H1 (cell line): Measurements from ENCODE around the gene LRFN3. TPM values are rescaled to one million over a fixed set of nuclear protein-coding genes. Genes with fewer than 3 reads are reported as not detected.

Experiments
- CTCF ChIA-PET: fragments of 300-600 bp; sonication (Branson Sonifier 250); formaldehyde crosslinking; loops from one replicate; lab custom pipeline; 2021; ENCODE audit not compliant: partially characterized antibody; lab: Charles Lee
- POLR2A ChIA-PET: fragments of 300-600 bp; sonication (Branson Sonifier 250); formaldehyde crosslinking; loops from one replicate; lab custom pipeline; 2021; ENCODE audit warnings: inconsistent platforms; ENCODE audit not compliant: partially characterized antibody; lab: Charles Lee
- DNase-seq, 2 experiments: peaks; one replicate each; pipeline versions ENCODE4 v3.0.0 to v3.0.0-alpha.2; 2010 to 2022; ENCODE audit warnings: low spot score in 2 of 2, low read depth in 1 of 2, mixed read lengths in 1 of 2
- FAIRE-seq: peaks from 2 replicates; lab custom pipeline; 2011; peaks lifted over from hg19 to GRCh38; lab: Jason Lieb, UNC
- H2AFZ ChIP-seq: 2 replicates; pipeline ENCODE4 v1.8.1; 2012; ENCODE audit warnings: low read length, inconsistent platforms
- H2AK5ac ChIP-seq: 2 replicates; pipeline ENCODE4 v1.6.1; 2013; ENCODE audit warnings: low read depth, low read length
- H2BK120ac ChIP-seq: replicated peaks from 2 replicates; pipeline ENCODE3; 2013; ENCODE audit warnings: low read depth, low read length, inconsistent platforms
- H2BK12ac ChIP-seq: 2 replicates; pipeline ENCODE4 v1.6.1; 2013; ENCODE audit warnings: low read depth, low read length
- H2BK15ac ChIP-seq: 2 replicates; pipeline ENCODE4 v1.6.1; 2013; ENCODE audit warnings: low read length
- H2BK20ac ChIP-seq: 2 replicates; pipeline ENCODE4 v1.6.1; 2013; ENCODE audit warnings: low read length
- H2BK5ac ChIP-seq: 2 replicates; pipeline ENCODE4 v1.6.1; 2013; ENCODE audit warnings: low read depth, low read length
- H3K14ac ChIP-seq: 2 replicates; pipeline ENCODE4 v1.6.1; 2013; ENCODE audit warnings: inconsistent platforms; ENCODE audit not compliant: insufficient read length
- H3K18ac ChIP-seq: 2 replicates; pipeline ENCODE4 v1.6.1; 2013; ENCODE audit warnings: low read length; ENCODE audit errors: extremely low read depth
- H3K23ac ChIP-seq: 2 replicates; pipeline ENCODE4 v1.6.1; 2013; ENCODE audit warnings: inconsistent platforms; ENCODE audit not compliant: insufficient read length
- H3K23me2 ChIP-seq: 2 replicates; pipeline ENCODE4 v1.6.1; 2013; ENCODE audit warnings: low read depth, low read length
- H3K27ac ChIP-seq: 2 replicates; pipeline ENCODE4 v1.6.1; 2011; ENCODE audit warnings: low read depth, low read length, inconsistent platforms
- H3K27me3 ChIP-seq, 4 experiments: replicated peaks in 1 of 4; 1 replicate in 1 of 4; 2 replicates in 3 of 4; pipeline versions ENCODE4 v1.6.1 to v1.8.1; 2011 to 2013; ENCODE audit warnings: low read length in 3 of 4, mild to moderate bottlenecking in 3 of 4, inconsistent platforms in 2 of 4, mixed read lengths in 2 of 4, moderate library complexity in 1 of 4; ENCODE audit not compliant: control insufficient read depth in 3 of 4, insufficient read depth in 3 of 4; ENCODE audit errors: extremely low read depth in 1 of 4
- H3K36me3 ChIP-seq, 4 experiments: 2 replicates each; pipeline versions ENCODE4 v1.6.1 to v1.8.1; 2011 to 2013; ENCODE audit warnings: mild to moderate bottlenecking in 4 of 4, low read length in 3 of 4, moderate library complexity in 2 of 4, control low read depth in 1 of 4, inconsistent platforms in 1 of 4; ENCODE audit not compliant: insufficient read depth in 4 of 4, control insufficient read depth in 2 of 4
- H3K4ac ChIP-seq: replicated peaks from 2 replicates; pipeline ENCODE3; 2013; ENCODE audit warnings: low read length, low read depth, mixed read lengths, inconsistent platforms; ENCODE audit not compliant: insufficient read length
- H3K4me1 ChIP-seq, 4 experiments: replicated peaks in 1 of 4; 1 replicate in 1 of 4; 2 replicates in 3 of 4; pipeline versions ENCODE4 v1.6.1 to v1.8.1; 2011 to 2013; ENCODE audit warnings: low read length in 3 of 4, inconsistent platforms in 2 of 4, mixed read lengths in 1 of 4; ENCODE audit not compliant: insufficient read depth in 4 of 4, control insufficient read depth in 3 of 4
- H3K4me2 ChIP-seq, 2 experiments: 2 replicates each; pipeline versions ENCODE4 v1.6.1 to v1.8.1; 2011 to 2013; ENCODE audit warnings: low read depth in 2 of 2, low read length in 2 of 2, control low read depth in 1 of 2, inconsistent platforms in 1 of 2, mild to moderate bottlenecking in 1 of 2; ENCODE audit not compliant: insufficient read depth in 1 of 2
- H3K4me3 ChIP-seq, 4 experiments: fragments of 200-600, 300-600 bp in 1 of 4; sonication (generic), shearing (Covaris generic), sonication (Bioruptor Twin) in 1 of 4; 2 replicates each; pipeline versions ENCODE4 v1.5.1 to v1.8.1; 2011 to 2016; ENCODE audit warnings: low read length in 4 of 4, low read depth in 3 of 4, control low read depth in 2 of 4, inconsistent platforms in 2 of 4, mild to moderate bottlenecking in 2 of 4, mixed read lengths in 1 of 4, moderate library complexity in 1 of 4; ENCODE audit not compliant: insufficient read depth in 2 of 4; ENCODE audit errors: extremely low read depth in 1 of 4
- H3K56ac ChIP-seq: replicated peaks from 2 replicates; pipeline ENCODE3; 2013; ENCODE audit warnings: low read depth, mild to moderate bottlenecking, mixed read lengths, low read length, inconsistent platforms; ENCODE audit not compliant: insufficient read length
- H3K79me1 ChIP-seq: 2 replicates; pipeline ENCODE4 v1.6.1; 2013; ENCODE audit warnings: low read depth, low read length, control low read depth
- H3K79me2 ChIP-seq, 2 experiments: 2 replicates each; pipeline versions ENCODE4 v1.6.1 to v1.8.1; 2012 to 2013; ENCODE audit warnings: low read length in 2 of 2, mild to moderate bottlenecking in 2 of 2, inconsistent platforms in 1 of 2; ENCODE audit not compliant: insufficient read depth in 2 of 2, control insufficient read depth in 1 of 2
- H3K9ac ChIP-seq, 4 experiments: replicated peaks in 1 of 4; 1 replicate in 1 of 4; 2 replicates in 3 of 4; pipeline versions ENCODE4 v1.6.1 to v1.8.1; 2011 to 2013; ENCODE audit warnings: low read depth in 3 of 4, low read length in 3 of 4, control low read depth in 2 of 4, mild to moderate bottlenecking in 2 of 4, moderate library complexity in 2 of 4, inconsistent platforms in 1 of 4; ENCODE audit errors: extremely low read depth in 1 of 4
- H3K9me3 ChIP-seq, 2 experiments: 2 replicates each; pipeline versions ENCODE4 v1.6.1 to v1.8.1; 2012 to 2013; ENCODE audit warnings: mild to moderate bottlenecking in 2 of 2, moderate library complexity in 2 of 2, control low read depth in 1 of 2, inconsistent platforms in 1 of 2, low read depth in 1 of 2, low read length in 1 of 2, mixed read lengths in 1 of 2; ENCODE audit not compliant: insufficient read depth in 2 of 2
- H4K20me1 ChIP-seq, 2 experiments: replicated peaks in 1 of 2; 2 replicates each; pipeline versions ENCODE3 to v1.8.1; 2011 to 2013; ENCODE audit warnings: inconsistent platforms in 2 of 2, low read length in 2 of 2, mild to moderate bottlenecking in 1 of 2; ENCODE audit not compliant: insufficient read depth in 2 of 2, control insufficient read depth in 1 of 2
- H4K5ac ChIP-seq: 2 replicates; pipeline ENCODE4 v1.6.1; 2013; ENCODE audit warnings: low read length, low read depth, mixed read lengths, inconsistent platforms; ENCODE audit not compliant: insufficient read length
- H4K8ac ChIP-seq: 2 replicates; pipeline ENCODE4 v1.8.0; 2013; ENCODE audit warnings: mild to moderate bottlenecking, moderate library complexity, low read length, inconsistent platforms; ENCODE audit not compliant: insufficient read depth; ENCODE audit errors: extremely low read depth
- H4K91ac ChIP-seq: replicated peaks from 2 replicates; pipeline ENCODE3; 2013; ENCODE audit warnings: low read length, mixed read lengths, inconsistent platforms; ENCODE audit not compliant: insufficient read length
- BCL11A ChIP-seq, 2 experiments: IDR thresholded peaks; one replicate each; pipeline ENCODE4 v1.6.1; 2011; ENCODE audit warnings: low read depth in 2 of 2, low read length in 2 of 2, mild to moderate bottlenecking in 2 of 2
- CEBPB ChIP-seq: IDR thresholded peaks from 2 replicates; pipeline ENCODE4 v1.6.1; 2012; ENCODE audit warnings: low read depth, low read length
- EP300 ChIP-seq, 2 experiments: IDR thresholded peaks; 1 replicate in 1 of 2; 2 replicates in 1 of 2; pipeline ENCODE4 v1.6.1; 2011 to 2012; ENCODE audit warnings: low read depth in 2 of 2, low read length in 2 of 2, mild to moderate bottlenecking in 2 of 2, borderline replicate concordance in 1 of 2, inconsistent platforms in 1 of 2, moderate library complexity in 1 of 2
- GABPA ChIP-seq: IDR thresholded peaks from 2 replicates; pipeline ENCODE4 v1.6.1; 2011; ENCODE audit warnings: mild to moderate bottlenecking, low read length, moderate library complexity, borderline replicate concordance; ENCODE audit not compliant: insufficient read depth
- GTF2F1 ChIP-seq: IDR thresholded peaks from 2 replicates; pipeline ENCODE4 v1.6.1; 2012; ENCODE audit warnings: low read depth, low read length, improper control_type of control experiment, borderline replicate concordance
- HDAC6 ChIP-seq: IDR thresholded peaks from one replicate; pipeline ENCODE4 v1.7.1; 2012; ENCODE audit warnings: low read depth, mild to moderate bottlenecking, inconsistent platforms, low read length, moderate library complexity
- RAD21 ChIP-seq, 2 experiments: IDR thresholded peaks in 1 of 2; conservative IDR thresholded peaks in 1 of 2; 2 replicates each; pipeline ENCODE4 v1.6.1; 2011; ENCODE audit warnings: low read depth in 2 of 2, low read length in 2 of 2, improper control_type of control experiment in 1 of 2, inconsistent platforms in 1 of 2, mild to moderate bottlenecking in 1 of 2, moderate library complexity in 1 of 2
- SIN3A ChIP-seq, 2 experiments: IDR thresholded peaks in 1 of 2; conservative IDR thresholded peaks in 1 of 2; 2 replicates each; pipeline ENCODE4 v1.6.1; 2011 to 2012; ENCODE audit warnings: low read length in 2 of 2, improper control_type of control experiment in 1 of 2, low read depth in 1 of 2, mild to moderate bottlenecking in 1 of 2
- WGBS, 2 experiments: shearing (Covaris generic) in 1 of 2; methylation state at CpG; one replicate each; pipeline versions ENCODE4 v1.1.6 to v1.1.7; 2013 to 2015; ENCODE audit warnings: low lambda C conversion rate in 2 of 2, mixed read lengths in 2 of 2, inconsistent platforms in 1 of 2, low coverage in 1 of 2, missing lambda C conversion rate in 1 of 2; ENCODE audit not compliant: insufficient replicate concordance in 2 of 2, insufficient coverage in 1 of 2, insufficient read length in 1 of 2; ENCODE audit errors: extremely low coverage in 1 of 2, missing lambda C conversion rate in 1 of 2; 5-methylcytosine and 5-hydroxymethylcytosine counted together
- polyA plus RNA-seq, 7 experiments: library from polyadenylated mRNA; depleted of rRNA in 3 of 7; stranded (reverse) in 5 of 7; unstranded in 2 of 7; fragments of >200 nt in 5 of 7; fragments of 200-250 nt in 2 of 7; gene quantifications; 1 replicate in 5 of 7; 2 replicates in 1 of 7; 4 replicates in 1 of 7; pipeline versions ENCODE4 v1.2.1 to v1.2.3, GENCODE V29; 2011 to 2013; ENCODE audit warnings: missing spikeins in 2 of 7, mixed read lengths in 2 of 7
- total RNA-seq: library from RNA; stranded (reverse); fragmentation: NEBNext Ultra II Directional; extraction: Animal tissue kit (Norgen Biotek cat#: 25700); gene quantifications from 2 replicates; pipeline ENCODE4 v1.2.1, GENCODE V29; 2021
- TF ChIP-seq, protein P1 (sequence below): IDR thresholded peaks from 2 replicates; pipeline ENCODE4 v1.6.1; 2011; ENCODE audit warnings: low read length, improper control_type of control experiment

Gene LRFN3
- total and polyA plus RNA-seq, 2 of the 8 experiments (the other 6 are each of a cell fraction or from before 2014, with no cell fraction given): 4.6 to 16.8 TPM

DNA sequence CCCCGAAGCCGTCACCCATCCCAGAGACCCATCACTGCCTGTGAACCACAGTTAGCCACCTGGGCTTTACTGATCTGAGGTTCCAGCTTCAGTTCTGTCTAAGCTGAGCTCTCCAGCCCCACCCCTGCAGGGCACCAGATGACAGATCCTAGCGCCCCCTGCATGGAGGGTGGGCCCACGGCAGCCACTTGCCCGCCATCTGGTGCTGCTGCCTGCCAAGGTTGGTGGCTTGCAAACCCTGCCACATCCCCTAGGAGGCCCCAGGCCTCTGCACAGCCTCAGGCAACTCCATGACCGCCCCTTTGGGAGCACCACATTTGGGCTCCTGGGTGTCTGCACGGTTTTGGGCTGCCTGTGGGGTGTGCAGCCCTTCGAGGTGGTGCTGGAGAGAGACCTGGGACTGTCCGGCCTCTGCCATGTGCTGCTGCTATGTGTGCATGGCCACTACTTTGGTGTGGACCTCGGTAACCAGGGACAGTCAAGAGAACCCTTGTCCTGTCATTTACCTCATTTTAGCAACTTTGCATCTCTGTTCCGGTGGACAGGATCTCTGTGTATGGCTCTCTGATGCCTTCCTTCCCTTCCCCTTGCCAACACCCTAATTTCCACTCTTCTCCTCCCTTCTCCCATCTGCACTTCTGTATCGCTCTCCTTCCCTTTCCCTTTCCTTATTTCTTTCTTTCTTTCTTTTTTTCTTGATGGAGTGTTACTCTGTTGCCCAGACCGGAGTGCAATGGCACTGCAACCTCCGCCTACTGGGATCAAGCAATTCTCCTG is 41.5 kb downstream of the LRFN3 start:
- no peak overlapping the region for H3K18ac ChIP-seq
- H3K4me2 ChIP-seq: no peak overlapping the region
- H3K4me1 ChIP-seq: peaks cover 0 to 6% (median 1%) of the 10 kb centered on the region in 4 experiments; a peak in 6 of 7 replicates
- H2BK15ac ChIP-seq: no peak overlapping the region
- DNase-seq (peak in 1 of 2 experiments; percentile 86), FAIRE-seq (no peak)
- H4K5ac ChIP-seq: no peak overlapping the region
- H3K27me3 ChIP-seq: peaks cover 0 to 2% (median 0%) of the 10 kb centered on the region in 4 experiments; a peak in 1 of 7 replicates
- H2BK120ac ChIP-seq: no peak overlapping the region
- H2BK12ac ChIP-seq: no peak overlapping the region
- peak overlapping the region; percentile 44; the same call in 1 of the 2 replicates for H2AK5ac ChIP-seq
- no peak overlapping the region for H4K8ac ChIP-seq
- H4K91ac ChIP-seq: peak overlapping the region; percentile 22
- ChIA-PET POLR2A (interaction anchor here (0.6 to 1.5 kb wide), 3 partner anchors 13 to 16 kb away, joined by 3 read pairs; no protein-coding TSS in a partner anchor), CTCF (interaction anchor here (0.6 to 5.4 kb wide), 23 partner anchors 9 to 196 kb away, joined by 3 to 47 read pairs (median 4); partner anchors contain the start of gene SDHAF1)
- H3K36me3 ChIP-seq: no peaks in the 10 kb centered on the region
- WGBS, 2 experiments: 60% methylated on average over 13 of the region's 14 CpGs; no CpG with 5 or more reads in 1 of the 2 experiments
- H3K14ac ChIP-seq: no peak overlapping the region
- no peak overlapping the region for H3K4ac ChIP-seq
- H3K9ac ChIP-seq: no peak overlapping the region
- 0 out of 2 replicates have a peak overlapping the region, but pooled peaks have one; percentile 34 for H2BK20ac ChIP-seq
- no peaks in the 10 kb centered on the region for H3K9me3 ChIP-seq
- H4K20me1 ChIP-seq: peaks cover 0 to 5% of the 10 kb centered on the region in 2 experiments
- no peak overlapping the region for H3K27ac ChIP-seq
- no peak overlapping the region for H3K4me3 ChIP-seq
- H3K79me2 ChIP-seq: no peaks in the 10 kb centered on the region
- no peak overlapping the region for H3K56ac ChIP-seq
- H3K23ac ChIP-seq: no peak overlapping the region
- no peak overlapping the region for H2BK5ac ChIP-seq
- no peaks in the 10 kb centered on the region for H3K79me1 ChIP-seq
- no peak overlapping the region for H2AFZ ChIP-seq
- H3K23me2 ChIP-seq: no peaks in the 10 kb centered on the region; the same call in 1 of the 2 replicates
- TF ChIP-seq GABPA (peak; percentile 75; the same call in 1 of the 2 replicates), HDAC6 (no peak), RAD21 (IDR thresholded peaks at IDR 0.05 in 1 of 2, conservative IDR thresholded peaks at IDR 0.05 in 1 of 2; ENCODE audit: low read depth in 2 of 2, low read length in 2 of 2) (peak; percentile 65 to 79), BCL11A (IDR thresholded peaks at IDR 0.05; ENCODE audit: low read depth in 2 of 2, low read length in 2 of 2) (no peak), GTF2F1 (no peak), CEBPB (no peak), EP300 (IDR thresholded peaks at IDR 0.05; ENCODE audit: borderline replicate concordance in 1 of 2, low read depth in 2 of 2, low read length in 2 of 2) (0 out of 3 replicates have a peak, but pooled peaks of 1 of the 2 experiments have one; percentile 31), SIN3A (conservative IDR thresholded peaks at IDR 0.05 in 1 of 2, IDR thresholded peaks at IDR 0.05 in 1 of 2; ENCODE audit: low read depth in 1 of 2, low read length in 2 of 2) (peak; percentile 75 to 87; a peak in 2 of 4 replicates)
- TF ChIP-seq, protein P1, sequence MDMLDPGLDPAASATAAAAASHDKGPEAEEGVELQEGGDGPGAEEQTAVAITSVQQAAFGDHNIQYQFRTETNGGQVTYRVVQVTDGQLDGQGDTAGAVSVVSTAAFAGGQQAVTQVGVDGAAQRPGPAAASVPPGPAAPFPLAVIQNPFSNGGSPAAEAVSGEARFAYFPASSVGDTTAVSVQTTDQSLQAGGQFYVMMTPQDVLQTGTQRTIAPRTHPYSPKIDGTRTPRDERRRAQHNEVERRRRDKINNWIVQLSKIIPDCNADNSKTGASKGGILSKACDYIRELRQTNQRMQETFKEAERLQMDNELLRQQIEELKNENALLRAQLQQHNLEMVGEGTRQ: no peak
